Esophagus muscularis mucosa (tissue), 4 donors: ENCODE measurements around the gene ZMYND19. TPM values are rescaled to one million over a fixed set of nuclear protein-coding genes. Genes with fewer than 3 reads are reported as not detected.
"Not testable (repeated sequence)": the region's sequence is repeated elsewhere in the genome, so short reads cannot be mapped to it uniquely, and the experiment has no call there.

ENCODE experiments used
- DNase-seq: peaks from one replicate; pipeline ENCODE4 v3.0.0-alpha.2; 2017; ENCODE audit errors: extremely low spot score
- H3K27ac ChIP-seq, 4 donors: fragments of 200-600 bp; sonication (generic); replicated peaks in 1 of 4; 1 replicate in 3 of 4; 2 replicates in 1 of 4; pipeline ENCODE4 v1.5.1; 2016 to 2019; ENCODE audit warnings: mild to moderate bottlenecking in 1 of 4
- H3K27me3 ChIP-seq, 4 donors: fragments of 200-600 bp; sonication (generic); one replicate each; pipeline versions ENCODE4 v1.5.1 to v1.6.0; 2016 to 2019
- H3K36me3 ChIP-seq, 4 donors: fragments of 200-600 bp; sonication (generic); one replicate each; pipeline ENCODE4 v1.5.1; 2016 to 2019
- H3K4me1 ChIP-seq, 4 donors: fragments of 200-600 bp; sonication (generic); one replicate each; pipeline ENCODE4 v1.5.1; 2016 to 2019
- H3K4me3 ChIP-seq, 4 donors: fragments of 200-600 bp; sonication (generic); 1 replicate in 2 of 4; 2 replicates in 2 of 4; pipeline ENCODE4 v1.5.1; 2016 to 2019; ENCODE audit warnings: mild to moderate bottlenecking in 4 of 4, moderate library complexity in 1 of 4
- H3K9me3 ChIP-seq, 4 donors: fragments of 200-600 bp; sonication (generic); 1 replicate in 3 of 4; 2 replicates in 1 of 4; pipeline ENCODE4 v1.5.1; 2016 to 2019
- CTCF ChIP-seq, 3 experiments: fragments of 200-600 bp in 2 of 3; fragments of 450-650 bp in 1 of 3; sonication (generic) in 2 of 3; IDR thresholded peaks; one replicate each; pipeline ENCODE4 v1.5.1; 2017 to 2019; ENCODE audit warnings: antibody characterized with exemption in 3 of 3, mild to moderate bottlenecking in 2 of 3, moderate library complexity in 1 of 3
- EP300 ChIP-seq: sonication (generic); formaldehyde crosslinking; IDR thresholded peaks from one replicate; pipeline ENCODE4 v1.6.1; 2017; ENCODE audit warnings: antibody characterized with exemption
- POLR2A ChIP-seq: fragments of 450-650 bp; IDR thresholded peaks from one replicate; pipeline ENCODE4 v1.6.1; 2017; ENCODE audit warnings: antibody characterized with exemption, moderate library complexity, mild to moderate bottlenecking, low read depth
- POLR2AphosphoS5 ChIP-seq, 2 donors: sonication (generic); formaldehyde crosslinking; IDR thresholded peaks; one replicate each; pipeline ENCODE4 v1.6.1; 2017; ENCODE audit warnings: antibody characterized with exemption in 2 of 2
- WGBS: methylation state at CpG from one replicate; pipeline ENCODE4 v1.1.5; 2018; 5-methylcytosine and 5-hydroxymethylcytosine counted together
- intact Hi-C: fragments of 100-400 bp; cut with DNase I; formaldehyde crosslinking; loops from one replicate; pipeline ENCODE4 v1.15.1; 2023
- total RNA-seq, 4 donors: library from RNA; depleted of rRNA; stranded (reverse); fragments of >200 nt; gene quantifications; one replicate each; pipeline versions ENCODE4 v1.1.0 to v1.2.1, GENCODE V29; 2016

The ZMYND19 gene
- total RNA-seq, 4 donors from 2014 or later, result 10.4 to 18.3 (median 13.7) TPM

DNA sequence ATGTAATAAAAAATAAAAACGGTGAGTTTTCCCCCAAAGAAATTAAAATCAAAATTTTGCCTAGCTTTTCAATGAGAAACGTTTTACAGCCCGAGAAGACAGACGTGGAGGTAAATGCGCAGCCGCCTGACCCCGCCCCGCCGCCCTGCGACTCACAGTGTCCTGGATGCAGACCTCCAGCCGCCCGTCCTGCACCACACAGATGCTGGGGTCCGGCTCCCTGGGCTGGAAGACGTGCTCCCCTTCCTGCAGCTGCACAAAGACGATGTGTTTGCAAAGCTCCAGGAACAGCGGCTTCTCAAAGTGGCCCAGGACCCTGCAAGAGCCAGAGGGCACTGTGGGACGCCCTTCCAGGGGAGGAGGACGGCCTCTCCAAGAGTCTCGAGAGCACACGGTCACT lies 47.8 kb downstream of the ZMYND19 start:
- Histone ChIP-seq H3K36me3 (peaks cover 10 to 63% (median 37%) of the 10 kb centered on the region in 4 donors), H3K27ac (no peak overlapping the region), H3K4me3 (no peak overlapping the region), H3K4me1 (peaks cover under 1 to 4% (median 3%) of the 10 kb centered on the region in 4 donors), H3K27me3 (no peaks in the 10 kb centered on the region), H3K9me3 (no peaks in the 10 kb centered on the region)
- intact Hi-C loops, result no loop called here
- DNase-seq, result no peak
- TF ChIP-seq POLR2AphosphoS5 (IDR thresholded peaks at IDR 0.05), result no peak
- WGBS, result 91% methylated on average over 15 of the region's 20 CpGs

DNA sequence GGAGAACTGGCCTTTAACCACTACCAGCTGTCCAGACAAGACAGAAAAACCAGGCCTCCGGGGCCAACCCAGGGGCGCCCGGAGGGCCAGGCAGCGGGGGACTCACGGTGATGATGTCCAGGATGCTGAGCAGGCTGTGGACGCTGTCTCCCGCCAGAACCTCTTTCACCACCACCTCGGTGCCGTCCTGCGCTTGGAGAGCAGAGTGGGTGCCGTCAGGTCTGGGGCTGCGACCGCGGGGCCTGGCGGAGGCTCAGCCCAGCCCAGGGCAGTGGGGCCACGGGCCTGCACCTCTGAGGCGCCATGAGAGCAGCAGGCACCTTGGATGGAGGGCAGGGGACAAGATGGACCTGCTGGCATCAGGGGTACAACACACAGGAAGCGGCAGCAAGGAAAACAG lies 49.8 kb downstream of the ZMYND19 start:
- no peak for TF ChIP-seq EP300
- no peak for TF ChIP-seq POLR2A
- TF ChIP-seq CTCF (IDR thresholded peaks at IDR 0.05), result no peak
- no peak for TF ChIP-seq POLR2AphosphoS5 (IDR thresholded peaks at IDR 0.05)
- 96% methylated on average over 8 of the region's 18 CpGs for WGBS
- H3K4me3 ChIP-seq, result no peak overlapping the region
- H3K4me1 ChIP-seq, result peaks cover 0 to 4% (median 2%) of the 10 kb centered on the region in 4 donors
- H3K27ac ChIP-seq, result no peak overlapping the region
- H3K9me3 ChIP-seq, result no peaks in the 10 kb centered on the region
- peaks cover 10 to 66% (median 37%) of the 10 kb centered on the region in 4 donors for H3K36me3 ChIP-seq
- intact Hi-C loops, result no loop called here
- no peaks in the 10 kb centered on the region for H3K27me3 ChIP-seq
- DNase-seq, result no peak

- 95% methylated on average over 10 of the region's 16 CpGs for WGBS
- Histone ChIP-seq H3K4me1 (peaks cover 5 to 12% (median 11%) of the 10 kb centered on the region in 4 donors), H3K4me3 (no peak overlapping the region), H3K27ac (no peak overlapping the region), H3K9me3 (no peaks in the 10 kb centered on the region), H3K36me3 (peaks cover 10 to 57% (median 34%) of the 10 kb centered on the region in 4 donors), H3K27me3 (no peaks in the 10 kb centered on the region)
- intact Hi-C loops, result no loop called here
- no peak for DNase-seq
- TF ChIP-seq CTCF (IDR thresholded peaks at IDR 0.05) (no peak), EP300 (no peak), POLR2A (no peak), POLR2AphosphoS5 (IDR thresholded peaks at IDR 0.05) (no peak)
Measured at GRCh38 chr9:137538058-137538457, 52.3 kb downstream of the ZMYND19 start.

DNA sequence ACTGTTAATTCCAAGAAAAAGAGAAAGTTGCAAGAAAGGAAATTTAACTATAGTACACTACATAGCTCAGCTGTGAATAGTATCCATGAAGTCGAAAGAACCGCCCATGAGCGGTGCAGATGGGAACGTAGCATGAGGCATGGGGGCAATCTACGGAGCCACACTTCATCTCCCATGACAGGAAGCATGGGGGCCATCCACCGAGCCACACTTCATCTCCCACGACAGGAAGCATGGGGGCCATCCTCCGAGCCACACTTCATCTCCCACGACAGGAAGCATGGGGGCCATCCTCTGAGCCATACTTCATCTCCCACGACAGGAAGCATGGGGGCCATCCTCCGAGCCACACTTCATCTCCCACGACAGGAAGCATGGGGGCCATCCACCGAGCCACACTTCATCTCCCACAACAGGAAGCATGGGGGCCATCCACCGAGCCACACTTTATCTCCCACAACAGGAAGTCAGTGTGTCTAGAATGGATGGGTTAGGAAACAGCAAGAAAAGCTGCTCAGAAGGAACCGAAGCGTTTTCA lies 53.6 kb downstream of the ZMYND19 start:
- Histone ChIP-seq H3K36me3 (peaks cover 6 to 45% (median 24%) of the 10 kb centered on the region in 4 donors), H3K4me1 (peaks cover 5 to 12% (median 11%) of the 10 kb centered on the region in 4 donors)
- H3K4me3 ChIP-seq, intact Hi-C loops, H3K9me3 ChIP-seq, DNase-seq, H3K27me3 ChIP-seq, H3K27ac ChIP-seq: not testable (repeated sequence)
- WGBS, result 83% methylated on average over 16 of the region's 16 CpGs

GRCh38 chr9:137535120-137535428 lies 55.2 kb downstream of the ZMYND19 start:
- H3K4me3 ChIP-seq, result no peak overlapping the region
- no peak for DNase-seq
- peaks cover 5 to 14% (median 11%) of the 10 kb centered on the region in 4 donors for H3K4me1 ChIP-seq
- H3K27ac ChIP-seq, result no peak overlapping the region
- H3K9me3 ChIP-seq, result no peaks in the 10 kb centered on the region
- intact Hi-C loops, result no loop called here
- H3K36me3 ChIP-seq, result peaks cover 4 to 29% (median 13%) of the 10 kb centered on the region in 4 donors
- no peaks in the 10 kb centered on the region for H3K27me3 ChIP-seq
- TF ChIP-seq POLR2A (no peak), CTCF (IDR thresholded peaks at IDR 0.05) (no peak), POLR2AphosphoS5 (IDR thresholded peaks at IDR 0.05) (no peak), EP300 (no peak)
